ENCODE data around the gene KRT78.

The KRT78 gene

GRCh38 chr12:52811191-52812072, 37.4 kb downstream of the KRT78 start:
- DNase-seq, result no peak

GRCh38 chr12:52810554-52810953, 38.2 kb downstream of the KRT78 start:
- DNase-seq, result no peak

GRCh38 chr12:52809166-52809565, 39.6 kb downstream of the KRT78 start:
- no peak for DNase-seq

GRCh38 chr12:52808573-52809160, 40.1 kb downstream of the KRT78 start:
- DNase-seq, result no peak

- no peak for DNase-seq
Measured at GRCh38 chr12:52807544-52808470, 41.0 kb downstream of the KRT78 start.

- no peak for DNase-seq
Measured at GRCh38 chr12:52806821-52807543, 41.8 kb downstream of the KRT78 start.

GRCh38 chr12:52806169-52806811, 42.5 kb downstream of the KRT78 start:
- DNase-seq, result no peak

GRCh38 chr12:52805739-52806138, 43.1 kb downstream of the KRT78 start:
- no peak for DNase-seq

- DNase-seq, result no peak
Measured at GRCh38 chr12:52805000-52805399, 43.8 kb downstream of the KRT78 start.

- no peak for DNase-seq
Measured at GRCh38 chr12:52802442-52802841, 46.4 kb downstream of the KRT78 start.

- no peak for DNase-seq
Measured at GRCh38 chr12:52801773-52802172, 47.0 kb downstream of the KRT78 start.

- no peak for DNase-seq
Measured at GRCh38 chr12:52800259-52800917, 48.4 kb downstream of the KRT78 start.

GRCh38 chr12:52799505-52800211, 49.1 kb downstream of the KRT78 start:
- no peak for DNase-seq

GRCh38 chr12:52798671-52799504, 49.9 kb downstream of the KRT78 start:
- DNase-seq, result no peak

- no peak for DNase-seq
Measured at GRCh38 chr12:52798003-52798670, 50.7 kb downstream of the KRT78 start.

GRCh38 chr12:52797529-52797894, 51.3 kb downstream of the KRT78 start:
- no peak for DNase-seq

GRCh38 chr12:52796839-52797528, 51.8 kb downstream of the KRT78 start:
- no peak for DNase-seq

- no peak for DNase-seq
Measured at GRCh38 chr12:52796429-52796794, 52.4 kb downstream of the KRT78 start.
